Measurements from ENCODE around the gene ZBTB7C. TPM values are rescaled to one million over a fixed set of nuclear protein-coding genes. Genes with fewer than 3 reads are reported as not detected.

Gene ZBTB7C
- total and polyA plus RNA-seq, 8 donors: 3.0 to 47.8 (median 19.3) TPM

DNA sequence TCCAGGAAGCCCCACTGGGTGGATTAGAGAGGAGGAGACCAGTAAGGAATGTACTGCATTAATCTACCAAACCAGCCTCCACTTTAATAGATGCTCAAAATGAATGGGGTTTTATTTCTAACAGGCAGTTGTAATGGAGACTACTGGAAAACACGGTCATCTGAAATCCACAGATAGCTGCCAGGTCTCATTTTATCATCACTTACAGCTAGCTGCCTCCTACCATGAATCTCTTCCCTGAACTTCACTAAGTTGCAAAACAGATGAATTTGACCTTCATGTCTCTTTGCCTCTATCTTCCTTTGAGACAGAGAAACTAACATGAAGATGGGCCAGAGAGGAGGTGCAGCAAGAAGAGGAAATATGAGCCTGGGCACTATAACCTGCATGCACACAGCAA, 21.9 kb downstream of the ZBTB7C start:
- DNase-seq: no peak
- intact Hi-C loops (cut with DNase I; ENCODE audit: low total_unique reads): no loop called here
- Histone ChIP-seq H3K9me3 (no peaks in the 10 kb centered on the region), H3K4me1 (peaks cover 0 to 17% (median 7%) of the 10 kb centered on the region in 4 donors), H3K27me3 (peaks cover 0 to 16% (median 0%) of the 10 kb centered on the region in 3 donors), H3K27ac (no peak overlapping the region), H3K36me3 (no peaks in the 10 kb centered on the region), H3K4me3 (no peak overlapping the region)
- TF ChIP-seq POLR2AphosphoS5 (IDR thresholded peaks at IDR 0.05): no peak
- TF ChIP-seq, protein P1, sequence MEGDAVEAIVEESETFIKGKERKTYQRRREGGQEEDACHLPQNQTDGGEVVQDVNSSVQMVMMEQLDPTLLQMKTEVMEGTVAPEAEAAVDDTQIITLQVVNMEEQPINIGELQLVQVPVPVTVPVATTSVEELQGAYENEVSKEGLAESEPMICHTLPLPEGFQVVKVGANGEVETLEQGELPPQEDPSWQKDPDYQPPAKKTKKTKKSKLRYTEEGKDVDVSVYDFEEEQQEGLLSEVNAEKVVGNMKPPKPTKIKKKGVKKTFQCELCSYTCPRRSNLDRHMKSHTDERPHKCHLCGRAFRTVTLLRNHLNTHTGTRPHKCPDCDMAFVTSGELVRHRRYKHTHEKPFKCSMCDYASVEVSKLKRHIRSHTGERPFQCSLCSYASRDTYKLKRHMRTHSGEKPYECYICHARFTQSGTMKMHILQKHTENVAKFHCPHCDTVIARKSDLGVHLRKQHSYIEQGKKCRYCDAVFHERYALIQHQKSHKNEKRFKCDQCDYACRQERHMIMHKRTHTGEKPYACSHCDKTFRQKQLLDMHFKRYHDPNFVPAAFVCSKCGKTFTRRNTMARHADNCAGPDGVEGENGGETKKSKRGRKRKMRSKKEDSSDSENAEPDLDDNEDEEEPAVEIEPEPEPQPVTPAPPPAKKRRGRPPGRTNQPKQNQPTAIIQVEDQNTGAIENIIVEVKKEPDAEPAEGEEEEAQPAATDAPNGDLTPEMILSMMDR (IDR thresholded peaks at IDR 0.05): no peak
- no peak for TF ChIP-seq EP300 (IDR thresholded peaks at IDR 0.05)
- no peak for TF ChIP-seq POLR2A (IDR thresholded peaks at IDR 0.05)
- 50 to 82% (median 78%) methylated on average over 1 of the region's 1 CpG for WGBS, 5 donors

DNA sequence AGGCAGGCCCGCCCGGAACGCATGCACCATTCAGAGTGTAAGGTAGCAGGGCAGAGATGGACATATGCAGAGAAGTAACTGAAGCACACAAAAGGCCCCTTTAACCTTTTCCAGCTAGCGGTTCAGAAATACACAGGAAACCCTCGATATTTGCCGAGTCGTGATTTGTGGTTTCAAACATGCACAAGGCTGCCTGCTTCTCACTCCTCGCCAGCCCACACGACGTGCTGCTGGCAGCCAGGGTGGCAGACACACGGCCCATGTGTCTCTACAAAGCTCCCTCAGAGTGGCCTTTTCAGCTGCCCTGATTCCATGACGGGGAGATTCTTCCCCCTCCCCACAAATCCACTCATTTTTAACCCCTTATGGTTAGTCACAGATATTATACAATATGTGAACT, 23.6 kb downstream of the ZBTB7C start:
- intact Hi-C loops (cut with DNase I; ENCODE audit: low total_unique reads): no loop called here
- H3K4me1 ChIP-seq: peaks cover 0 to 7% (median 2%) of the 10 kb centered on the region in 4 donors
- H3K4me3 ChIP-seq: no peak overlapping the region
- H3K36me3 ChIP-seq: no peaks in the 10 kb centered on the region
- no peaks in the 10 kb centered on the region for H3K9me3 ChIP-seq
- no peak for DNase-seq
- WGBS, 5 donors: 57 to 84% (median 74%) methylated on average over 12 of the region's 12 CpGs
- peaks cover 0 to 16% (median 0%) of the 10 kb centered on the region in 3 donors for H3K27me3 ChIP-seq
- H3K27ac ChIP-seq: no peak overlapping the region
- no peak for TF ChIP-seq POLR2A (IDR thresholded peaks at IDR 0.05)
- no peak for TF ChIP-seq EP300 (IDR thresholded peaks at IDR 0.05)

DNA sequence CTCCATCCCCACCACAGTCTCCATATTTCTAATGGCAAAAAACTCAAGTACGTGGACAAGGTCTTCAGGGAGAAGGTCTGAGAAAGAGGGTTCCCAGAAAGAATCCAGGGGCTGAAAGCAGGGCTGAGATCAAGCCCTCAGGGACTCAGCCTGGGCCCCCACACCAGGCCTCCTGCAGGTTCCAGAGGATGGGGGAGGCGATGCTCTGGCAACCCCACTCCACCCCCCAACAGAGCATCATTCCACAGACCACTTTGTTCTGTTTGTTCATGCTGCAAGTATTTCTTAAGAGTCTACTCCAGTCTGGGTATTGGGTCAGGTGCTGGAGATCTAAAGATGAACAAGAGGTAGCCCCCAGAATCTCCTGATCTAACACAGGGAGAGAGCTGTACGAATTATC, 32.2 kb downstream of the ZBTB7C start:
- intact Hi-C loops (cut with DNase I; ENCODE audit: low total_unique reads): no loop called here
- Histone ChIP-seq H3K27me3 (peaks cover 0 to 13% (median 0%) of the 10 kb centered on the region in 3 donors), H3K27ac (no peak overlapping the region), H3K4me3 (no peak overlapping the region), H3K9me3 (no peaks in the 10 kb centered on the region), H3K36me3 (no peaks in the 10 kb centered on the region), H3K4me1 (peaks cover 5 to 8% (median 7%) of the 10 kb centered on the region in 4 donors)
- TF ChIP-seq, protein P1 (IDR thresholded peaks at IDR 0.05): no peak
- TF ChIP-seq POLR2AphosphoS5 (IDR thresholded peaks at IDR 0.05) (no peak), EP300 (IDR thresholded peaks at IDR 0.05) (no peak), POLR2A (IDR thresholded peaks at IDR 0.05) (no peak)
- no peak for DNase-seq
- 31 to 94% (median 81%) methylated on average over 3 of the region's 3 CpGs for WGBS, 5 donors

DNA sequence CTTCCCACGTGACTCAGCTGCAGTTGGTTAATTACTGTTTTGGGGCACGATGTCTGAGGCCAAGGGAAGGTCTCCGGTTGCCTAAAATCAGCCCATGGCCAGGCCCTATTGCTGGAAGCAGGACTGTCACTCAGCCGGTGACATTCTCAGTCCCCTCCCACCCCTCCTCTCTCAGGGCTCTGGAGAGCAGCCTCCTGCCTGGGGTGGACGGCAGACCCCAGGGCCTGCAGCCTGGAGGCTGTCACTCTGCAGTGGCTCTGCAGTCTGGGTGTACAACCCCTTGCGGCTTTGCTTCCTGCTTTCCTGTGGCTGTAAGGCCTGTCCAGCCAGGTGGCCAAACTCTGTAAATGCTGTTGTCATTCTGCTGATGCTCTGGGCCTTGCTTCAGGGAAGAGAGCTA, 32.8 kb downstream of the ZBTB7C start:
- Histone ChIP-seq H3K4me3 (no peak overlapping the region), H3K9me3 (no peaks in the 10 kb centered on the region), H3K4me1 (peaks cover 5 to 8% (median 7%) of the 10 kb centered on the region in 4 donors), H3K27me3 (peaks cover 0 to 13% (median 0%) of the 10 kb centered on the region in 3 donors), H3K27ac (no peak overlapping the region), H3K36me3 (no peaks in the 10 kb centered on the region)
- TF ChIP-seq POLR2A (IDR thresholded peaks at IDR 0.05) (no peak), POLR2AphosphoS5 (IDR thresholded peaks at IDR 0.05) (no peak), EP300 (IDR thresholded peaks at IDR 0.05) (no peak)
- TF ChIP-seq, protein P1 (IDR thresholded peaks at IDR 0.05): no peak
- intact Hi-C loops (cut with DNase I; ENCODE audit: low total_unique reads): no loop called here
- no peak for DNase-seq
- WGBS, 5 donors: 62 to 77% (median 70%) methylated on average over 5 to 6 of the region's 6 CpGs

DNA sequence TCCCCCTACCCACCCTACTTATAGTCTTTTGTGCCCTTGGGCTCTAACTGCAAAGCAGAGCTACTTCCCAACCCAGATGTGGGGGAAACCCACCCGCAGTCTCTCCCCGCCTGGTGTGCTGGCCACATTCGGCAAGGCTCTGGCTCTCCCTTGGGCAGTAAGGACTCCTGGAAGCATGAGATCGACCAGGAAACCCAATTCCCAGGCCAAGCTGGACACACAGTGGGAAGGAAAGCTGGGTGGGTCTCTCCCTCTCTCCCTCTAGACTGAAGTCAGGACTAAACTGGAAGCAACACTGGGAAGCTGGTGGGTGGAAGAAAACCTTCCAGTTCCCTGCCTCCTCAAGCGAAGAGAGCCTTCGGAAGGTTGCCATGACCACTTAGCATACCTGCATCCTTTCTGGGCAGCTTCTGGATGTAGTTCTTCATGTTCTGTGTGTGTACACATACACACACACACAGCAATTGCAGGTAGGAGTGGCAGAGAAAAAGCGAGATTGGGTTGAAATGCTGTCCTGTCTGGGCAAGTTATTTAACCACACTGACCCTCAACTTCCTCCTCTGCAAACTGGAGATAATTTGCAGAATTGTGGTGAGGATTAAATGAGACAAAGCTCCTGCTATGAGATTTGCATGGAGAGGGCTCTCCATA, 33.9 kb downstream of the ZBTB7C start:
- intact Hi-C loops (cut with DNase I; ENCODE audit: low total_unique reads): no loop called here
- no peak for DNase-seq
- no peak for TF ChIP-seq POLR2A (IDR thresholded peaks at IDR 0.05)
- TF ChIP-seq, protein P1 (IDR thresholded peaks at IDR 0.05): no peak
- TF ChIP-seq EP300 (IDR thresholded peaks at IDR 0.05): no peak
- no peak for TF ChIP-seq POLR2AphosphoS5 (IDR thresholded peaks at IDR 0.05)
- Histone ChIP-seq H3K27ac (peak overlapping the region in 1 of 5 donors; percentile 0), H3K4me1 (peaks cover 5 to 8% (median 7%) of the 10 kb centered on the region in 4 donors), H3K27me3 (peaks cover 0 to 13% (median 0%) of the 10 kb centered on the region in 3 donors), H3K4me3 (no peak overlapping the region), H3K9me3 (no peaks in the 10 kb centered on the region), H3K36me3 (no peaks in the 10 kb centered on the region)
- WGBS, 5 donors: 69 to 82% (median 75%) methylated on average over 7 of the region's 7 CpGs
